GM11168 (cell line): ENCODE measurements around the gene SSUH2.
"Not testable (repeated sequence)": the region's sequence is repeated elsewhere in the genome, so short reads cannot be mapped to it uniquely, and the experiment has no call there.

Experiments used
- in situ Hi-C: fragments of 300-500 bp; cut with MboI; formaldehyde crosslinking; loops from one replicate; pipeline ENCODE4 v1.12.0; 2022; ENCODE audit warnings: low sequenced_read_pairs; ENCODE audit not compliant: unreplicated experiment

SSUH2 gene, protein sequence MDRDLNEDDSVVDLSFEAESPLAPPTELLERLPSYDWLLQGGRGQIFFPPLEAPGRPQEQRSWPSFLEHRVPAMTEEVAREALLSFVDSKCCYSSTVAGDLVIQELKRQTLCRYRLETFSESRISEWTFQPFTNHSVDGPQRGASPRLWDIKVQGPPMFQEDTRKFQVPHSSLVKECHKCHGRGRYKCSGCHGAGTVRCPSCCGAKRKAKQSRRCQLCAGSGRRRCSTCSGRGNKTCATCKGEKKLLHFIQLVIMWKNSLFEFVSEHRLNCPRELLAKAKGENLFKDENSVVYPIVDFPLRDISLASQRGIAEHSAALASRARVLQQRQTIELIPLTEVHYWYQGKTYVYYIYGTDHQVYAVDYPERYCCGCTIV

DNA sequence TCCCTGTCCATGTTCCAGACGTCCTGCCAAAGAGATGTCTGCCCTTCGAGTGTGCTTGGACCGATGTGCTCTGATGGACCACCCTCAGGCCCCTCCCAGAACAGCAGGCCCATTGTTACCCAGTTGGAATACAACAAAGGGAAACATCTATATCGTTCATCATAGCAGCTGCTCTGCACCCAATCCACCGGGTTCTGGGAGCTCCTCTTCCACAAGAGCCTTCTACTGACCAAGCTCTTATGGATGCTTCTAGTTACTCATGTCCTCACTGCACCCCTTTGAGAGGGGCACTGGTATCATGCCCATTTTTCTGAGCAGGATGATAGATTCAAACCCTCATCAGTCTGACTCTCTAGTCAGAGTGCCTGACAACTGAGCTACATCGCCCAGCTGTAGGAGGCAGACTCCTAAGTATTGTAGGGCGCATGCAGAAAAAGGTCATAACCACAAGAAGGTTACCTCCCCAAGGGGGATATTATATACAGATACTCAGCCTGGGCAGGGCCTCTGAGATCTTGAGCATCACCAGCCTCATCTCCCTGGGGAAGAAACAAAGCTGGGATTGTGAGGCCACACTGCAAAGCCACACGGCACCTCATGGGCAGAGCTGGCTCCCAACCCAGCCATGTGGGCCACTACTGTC is at the start of gene SSUH2:
TSS of gene SSUH2 (minus strand) at position 51 of the 643 bp plus-strand sequence. CDS start at position 11, 40 bp downstream.
- in situ Hi-C loops: no loop called here

DNA sequence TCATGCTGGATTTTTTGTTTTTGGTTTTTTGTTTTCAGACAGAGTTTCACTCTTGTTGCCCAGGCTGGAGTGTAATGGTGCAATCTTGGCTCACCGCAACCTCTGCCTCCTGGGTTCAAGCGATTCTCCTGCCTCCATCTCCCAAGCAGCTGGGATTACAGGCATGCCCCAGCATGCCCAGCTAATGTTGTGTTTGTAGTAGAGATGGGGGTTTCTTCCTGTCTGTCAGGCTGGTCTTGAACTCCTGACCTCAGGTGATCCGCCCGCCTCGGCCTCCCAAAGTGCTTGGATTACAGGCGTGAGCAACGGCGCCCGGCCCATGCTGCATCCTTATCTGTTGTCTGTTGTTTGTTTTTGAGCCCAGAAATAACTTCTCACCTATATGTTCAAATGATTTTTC is 46.7 kb upstream of the SSUH2 start:
- in situ Hi-C loops: not testable (repeated sequence)

DNA sequence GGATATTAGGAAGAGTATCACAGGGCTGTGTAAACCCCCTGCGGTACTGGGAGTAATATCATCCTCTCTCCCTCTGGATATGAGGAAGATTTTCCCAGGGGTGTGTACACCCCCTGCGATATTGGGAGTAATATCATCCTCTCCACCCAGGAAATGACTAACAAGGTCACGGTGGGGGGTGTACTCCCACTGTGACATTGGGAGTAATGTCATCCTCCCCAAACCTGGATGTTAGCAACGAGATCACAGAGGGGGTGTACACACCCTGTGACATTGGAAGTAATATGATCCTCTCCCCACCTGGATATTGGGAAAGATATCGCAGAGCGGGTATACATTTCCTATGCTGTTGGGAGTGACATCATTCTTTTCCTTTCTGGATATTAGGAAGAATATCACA is 40.4 kb upstream of the SSUH2 start:
- in situ Hi-C loops: not testable (repeated sequence)

DNA sequence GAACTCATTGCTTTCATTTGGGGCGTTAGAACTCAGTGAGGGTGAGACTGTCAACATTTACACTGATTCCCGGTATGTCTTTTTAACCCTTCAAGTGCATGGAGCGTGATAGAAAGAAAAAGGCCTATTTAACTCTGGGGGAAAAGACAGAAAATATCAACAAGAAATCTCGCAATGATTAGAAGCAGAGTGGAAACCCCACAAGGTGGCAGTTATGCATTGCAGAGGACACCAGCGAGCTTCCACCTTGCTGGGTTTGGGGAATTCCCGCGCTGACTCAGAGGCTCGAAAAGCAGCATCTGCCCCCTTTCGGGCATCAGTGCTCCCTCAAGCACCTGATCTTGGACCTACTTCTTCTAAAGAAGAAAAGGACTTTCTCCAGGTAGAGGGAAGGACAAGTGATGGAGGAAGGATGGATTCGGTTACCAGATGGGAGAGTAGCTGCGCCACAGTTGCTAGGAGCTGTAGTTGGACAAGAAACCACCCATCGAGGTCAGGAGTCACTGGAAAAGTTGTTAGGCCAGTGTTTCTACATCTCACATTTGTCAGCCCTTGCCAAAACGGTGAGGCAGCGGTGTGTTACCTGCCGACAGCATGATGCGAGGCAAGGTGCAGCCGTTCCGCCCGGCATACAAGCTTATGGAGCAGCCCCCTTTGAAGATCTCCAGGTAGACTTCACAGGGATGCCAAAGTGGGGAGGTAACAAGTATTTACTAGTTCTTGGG is 38.4 kb upstream of the SSUH2 start:
- in situ Hi-C loops: not testable (repeated sequence)

DNA sequence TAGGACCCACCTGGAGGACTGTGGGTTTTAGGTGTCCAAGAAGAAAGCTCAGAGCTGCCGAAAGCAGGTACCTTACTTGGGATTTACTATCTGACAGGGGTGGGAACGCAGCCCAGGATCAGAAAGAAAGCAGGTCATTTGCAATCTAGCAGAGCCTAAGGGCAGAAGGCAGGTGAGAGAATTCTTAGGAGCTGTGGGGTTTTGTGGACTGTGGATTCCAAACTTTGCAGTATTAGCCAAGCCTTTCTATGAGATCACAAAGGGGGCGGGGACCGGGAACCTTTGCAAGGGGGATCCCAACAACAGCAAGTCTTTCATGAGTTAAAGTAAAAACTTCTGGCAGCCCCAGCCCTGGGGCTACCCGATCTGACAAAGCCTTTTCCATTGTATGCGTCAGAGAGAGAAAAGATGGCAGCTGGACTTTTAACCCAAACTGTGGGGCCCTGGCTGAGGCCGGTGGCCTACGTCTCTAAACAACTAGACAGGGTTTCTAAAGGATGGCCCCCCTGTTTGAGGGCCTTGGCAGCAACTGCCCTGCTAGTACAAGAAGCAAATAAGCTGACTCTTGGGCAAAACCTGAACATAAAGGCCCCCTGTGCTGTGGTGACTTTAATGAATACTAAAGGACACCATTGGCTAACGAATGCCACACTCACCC is 37.4 kb upstream of the SSUH2 start:
- in situ Hi-C loops: not testable (repeated sequence)

DNA sequence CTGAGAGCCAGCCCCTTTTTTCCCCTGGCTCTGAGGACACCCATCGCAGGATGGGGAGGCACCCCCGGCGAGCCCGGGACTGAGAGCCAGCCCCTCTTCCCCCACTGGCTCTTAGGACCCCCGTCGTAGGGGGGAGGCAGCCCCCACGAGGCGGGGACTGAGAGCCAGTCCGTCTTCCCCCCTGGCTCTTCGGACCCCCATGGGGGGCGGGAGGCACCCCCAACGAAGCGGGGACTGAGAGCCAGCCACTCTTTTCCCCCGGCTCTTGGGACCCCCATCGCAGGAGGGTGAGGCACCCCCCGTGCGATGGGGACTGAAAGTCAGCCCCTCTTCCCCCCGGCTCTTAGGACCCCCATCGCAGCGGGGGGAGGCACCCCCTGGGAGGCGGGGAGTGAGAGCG is 36.8 kb upstream of the SSUH2 start:
- in situ Hi-C loops: no loop called here

DNA sequence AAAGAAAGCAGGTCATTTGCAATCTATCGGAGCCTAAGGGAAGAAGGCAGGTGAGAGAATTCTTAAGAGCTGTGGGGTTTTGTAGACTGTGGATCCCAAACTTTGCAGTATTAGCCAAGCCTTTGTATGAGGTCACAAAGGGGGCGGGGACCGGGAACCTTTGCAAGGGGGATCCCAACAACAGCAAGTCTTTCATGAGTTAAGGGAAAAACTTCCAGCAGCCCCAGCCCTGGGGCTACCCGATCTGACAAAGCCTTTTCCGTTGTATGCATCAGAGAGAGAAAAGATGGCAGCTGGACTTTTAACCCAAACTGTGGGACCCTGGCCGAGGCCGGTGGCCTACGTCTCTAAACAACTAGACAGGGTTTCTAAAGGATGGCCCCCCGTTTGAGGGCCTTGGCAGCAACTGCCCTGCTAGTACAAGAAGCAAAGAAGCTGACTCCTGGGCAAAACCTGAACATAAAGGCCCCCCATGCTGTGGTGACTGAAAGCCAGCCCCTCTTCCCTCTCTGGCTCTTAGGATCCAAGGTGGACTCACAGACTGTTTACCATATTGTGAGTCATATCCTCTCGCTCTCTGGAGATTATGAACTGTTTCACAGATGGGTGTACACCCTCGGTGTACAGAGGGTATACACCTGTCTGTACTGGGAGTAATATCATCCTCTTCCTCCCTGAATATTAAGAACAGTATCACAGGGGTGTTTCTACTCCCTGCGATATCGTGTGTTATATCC is 35.4 kb upstream of the SSUH2 start:
- in situ Hi-C loops: not testable (repeated sequence)

DNA sequence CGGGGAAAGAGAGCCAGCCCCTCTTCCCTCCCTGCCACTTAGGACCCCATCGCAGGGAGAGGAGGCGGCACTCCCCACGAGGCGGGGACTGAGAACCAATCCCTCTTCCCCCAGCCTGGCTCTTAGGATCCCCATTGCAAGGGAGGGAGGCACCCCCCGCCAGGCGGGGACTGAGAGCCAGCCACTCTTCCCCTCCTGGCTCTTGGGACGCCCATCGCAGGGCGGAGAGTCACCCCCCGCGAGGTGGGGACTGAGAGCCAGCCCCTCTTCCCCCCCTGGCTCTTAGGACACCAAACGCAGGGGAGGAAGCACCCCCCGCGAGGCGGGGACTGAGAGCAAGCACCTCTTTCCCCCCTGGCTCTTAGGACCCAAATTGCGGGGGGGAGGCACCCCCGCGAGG is 34.2 kb upstream of the SSUH2 start:
- in situ Hi-C loops: no loop called here

DNA sequence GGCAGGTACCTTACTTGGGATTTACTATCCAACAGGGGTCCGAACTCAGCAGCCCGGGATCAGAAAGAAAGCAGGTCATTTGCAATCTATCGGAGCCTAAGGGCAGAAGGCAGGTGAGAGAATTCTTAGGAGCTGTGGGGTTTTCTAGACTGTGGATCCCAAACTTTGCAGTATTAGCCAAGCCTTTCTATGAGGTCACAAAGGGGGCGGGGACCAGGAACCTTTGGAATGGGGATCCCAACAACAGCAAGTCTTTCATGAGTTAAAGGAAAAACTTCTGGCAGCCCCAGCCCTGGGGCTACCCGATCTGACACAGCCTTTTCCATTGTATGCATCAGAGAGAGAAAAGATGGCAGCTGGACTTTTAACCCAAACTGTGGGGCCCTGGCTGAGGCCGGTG is 32.7 kb upstream of the SSUH2 start:
- in situ Hi-C loops: not testable (repeated sequence)

DNA sequence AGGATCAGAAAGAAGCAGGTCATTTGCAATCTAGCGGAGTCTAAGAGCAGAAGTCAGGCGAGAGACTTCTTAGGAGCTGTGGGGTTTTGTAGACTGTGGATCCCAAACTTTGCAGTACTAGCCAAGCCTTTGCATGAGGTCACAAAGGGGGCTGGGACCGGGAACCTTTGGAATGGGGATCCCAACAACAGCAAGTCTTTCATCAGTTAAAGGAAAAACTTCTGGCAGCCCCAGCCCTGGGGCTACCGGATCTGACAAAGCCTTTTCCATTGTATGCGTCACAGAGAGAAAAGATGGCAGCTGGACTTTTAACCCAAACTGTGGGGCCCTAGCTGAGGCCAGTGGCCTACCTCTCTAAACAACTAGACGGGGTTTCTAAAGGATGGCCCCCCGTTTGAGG is 31.0 kb upstream of the SSUH2 start:
- in situ Hi-C loops: not testable (repeated sequence)

DNA sequence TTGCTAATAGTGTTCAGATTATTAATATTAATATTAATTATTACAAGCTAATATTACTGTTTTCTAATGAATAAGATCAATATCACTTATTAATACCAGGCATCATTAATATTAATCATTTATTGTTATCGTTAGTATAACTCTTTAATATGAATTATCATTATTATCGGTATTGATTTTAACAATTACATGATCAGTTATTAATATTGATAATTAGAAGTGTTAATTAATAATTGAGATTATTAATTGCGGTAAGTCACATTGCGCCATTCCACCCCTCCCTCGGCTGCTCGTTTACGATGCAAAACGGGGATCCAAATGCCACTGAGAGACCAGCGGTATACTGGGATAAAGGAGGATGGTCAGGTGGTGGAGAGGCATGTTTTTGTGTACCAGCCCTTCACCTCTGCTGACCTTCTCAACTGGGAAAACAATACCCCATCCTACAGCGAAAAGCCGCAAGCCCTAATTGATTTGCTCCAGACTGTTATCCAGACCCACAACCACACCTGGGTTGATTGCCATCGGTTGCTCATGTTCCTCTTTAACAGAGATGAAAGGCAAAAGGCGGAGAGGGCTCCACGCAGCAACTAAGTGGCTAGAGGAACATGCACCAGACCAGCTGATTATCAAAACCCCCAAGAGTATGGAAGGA is 28.6 kb upstream of the SSUH2 start:
- in situ Hi-C loops: no loop called here

DNA sequence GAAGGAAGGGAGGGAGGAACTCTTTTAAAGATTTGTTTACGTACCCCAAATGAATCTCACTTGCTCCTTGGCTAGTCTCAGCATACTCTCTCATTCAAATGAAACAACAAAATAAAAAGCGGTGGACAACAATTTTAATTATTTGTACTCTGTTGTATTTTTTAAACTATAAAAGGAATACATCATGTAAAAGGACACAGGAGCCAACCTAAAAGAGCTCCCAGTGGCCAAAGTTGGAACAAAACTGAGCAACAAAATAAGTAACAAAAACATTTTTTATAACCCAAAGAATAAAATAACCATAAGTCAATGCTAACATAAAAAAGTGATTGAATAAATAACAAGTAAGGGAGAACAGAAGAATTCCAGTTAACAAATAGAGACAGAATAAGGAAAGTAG is 24.4 kb upstream of the SSUH2 start:
- in situ Hi-C loops: no loop called here

DNA sequence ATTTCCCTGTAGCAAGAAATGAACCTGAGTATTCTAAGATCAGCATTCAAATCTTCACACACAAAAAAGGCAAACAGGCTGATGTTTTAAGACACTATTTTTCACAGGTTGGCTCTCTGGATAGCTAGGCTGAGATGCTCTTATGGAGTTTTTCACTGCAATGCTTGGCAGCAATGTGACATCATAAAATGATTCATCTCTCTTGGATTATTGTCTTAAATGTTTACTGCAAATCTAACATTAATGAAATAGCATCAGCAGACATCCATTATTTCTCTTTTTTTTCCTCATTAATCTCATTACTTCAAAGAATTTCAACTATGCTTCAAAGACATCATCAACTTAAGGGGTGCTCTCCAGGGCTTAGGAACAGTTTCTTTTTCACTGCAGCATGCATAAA is 23.6 kb upstream of the SSUH2 start:
- in situ Hi-C loops: no loop called here

DNA sequence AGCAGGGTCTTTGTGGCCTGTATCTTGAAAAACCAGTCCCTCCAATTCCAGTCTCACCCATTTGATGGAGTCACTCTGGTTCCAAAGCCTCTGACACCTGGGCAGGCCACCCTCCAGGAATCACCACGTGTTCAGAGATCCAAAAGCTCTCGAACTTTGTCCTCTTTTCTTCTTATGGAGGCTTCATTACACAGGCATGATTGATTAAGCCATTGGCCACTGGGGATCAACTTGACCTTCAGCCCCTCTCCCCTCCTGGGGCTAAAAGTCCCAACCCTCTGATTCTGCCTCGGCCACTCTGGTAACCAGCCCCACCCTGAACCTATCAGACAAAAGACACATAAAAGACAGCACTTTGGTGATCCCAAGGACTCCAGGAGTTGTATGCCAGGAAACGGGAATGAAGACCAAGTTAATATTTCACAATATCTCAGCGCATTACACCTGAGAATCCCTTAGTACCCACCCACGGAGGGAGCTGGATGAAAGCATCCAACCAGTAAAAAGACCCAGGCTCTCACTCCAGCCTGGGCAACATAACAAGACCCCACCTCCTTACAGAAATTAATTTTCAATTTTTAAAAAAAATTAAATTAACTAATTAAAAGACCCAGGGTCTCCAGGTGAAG is 23.0 kb upstream of the SSUH2 start:
- in situ Hi-C loops: no loop called here

DNA sequence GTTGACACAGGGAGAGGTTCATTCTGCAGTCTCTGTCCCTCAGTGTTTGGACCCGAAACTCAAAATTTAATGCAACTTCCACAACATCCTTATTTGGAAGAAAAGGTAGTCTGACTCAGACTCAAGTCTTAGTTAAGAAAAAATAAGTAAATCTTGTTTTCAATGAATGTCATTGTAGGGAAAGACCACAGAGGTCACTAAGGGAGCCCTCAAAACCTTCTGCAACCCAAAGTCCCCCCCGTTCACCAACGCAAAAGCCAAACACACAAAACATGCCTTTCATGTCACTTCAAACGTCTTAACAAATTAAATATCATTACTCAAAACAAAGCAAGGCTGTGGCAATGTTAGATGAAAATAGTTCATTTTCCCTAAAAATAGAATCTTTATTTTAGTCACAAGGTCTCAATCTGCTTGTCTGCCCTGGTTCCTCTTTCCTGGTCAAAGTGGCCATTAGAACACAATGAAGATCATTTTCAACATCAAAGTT is 20.9 kb upstream of the SSUH2 start:
- in situ Hi-C loops: no loop called here

DNA sequence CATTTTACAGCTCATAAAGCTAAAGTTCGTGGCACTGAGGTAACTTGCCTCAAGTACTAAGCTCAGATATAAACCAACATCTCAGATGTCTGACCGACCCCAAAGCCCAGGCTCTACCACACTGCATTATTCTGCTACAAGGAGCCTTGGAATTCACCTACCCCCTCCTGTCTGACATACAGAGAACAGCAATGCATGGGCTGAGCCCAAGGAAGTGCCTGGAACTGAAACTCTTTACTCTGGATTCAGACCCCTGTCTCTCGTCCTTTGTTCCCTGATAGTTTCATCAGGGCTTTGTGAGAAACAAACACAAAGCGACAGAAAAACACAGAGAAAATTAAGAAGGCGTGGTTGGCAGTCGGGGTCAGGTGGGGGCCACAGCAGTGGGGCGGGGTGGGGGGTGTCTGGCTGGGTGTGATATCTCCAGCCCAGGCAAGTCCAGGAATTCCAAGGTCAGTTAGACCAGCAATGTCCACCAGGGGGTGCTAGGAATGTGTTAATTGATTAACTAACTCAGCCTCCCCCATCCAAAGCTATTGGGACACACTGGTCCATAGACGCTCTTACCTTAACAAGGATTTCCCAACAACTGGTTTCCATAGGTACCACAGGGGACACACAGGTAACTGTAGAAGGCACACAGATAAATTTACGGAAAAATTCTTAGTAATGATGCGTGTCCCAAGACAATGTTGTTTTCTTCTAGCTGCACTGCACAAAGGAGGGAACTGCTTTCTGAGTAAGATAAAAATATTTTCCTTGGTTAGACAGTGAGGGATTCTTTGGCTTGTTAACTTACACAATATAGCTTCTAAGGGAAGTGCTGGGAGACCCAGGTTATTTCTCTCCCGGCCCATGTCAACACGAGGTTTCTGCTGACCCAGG is 18.8 kb upstream of the SSUH2 start:
- in situ Hi-C loops: no loop called here

DNA sequence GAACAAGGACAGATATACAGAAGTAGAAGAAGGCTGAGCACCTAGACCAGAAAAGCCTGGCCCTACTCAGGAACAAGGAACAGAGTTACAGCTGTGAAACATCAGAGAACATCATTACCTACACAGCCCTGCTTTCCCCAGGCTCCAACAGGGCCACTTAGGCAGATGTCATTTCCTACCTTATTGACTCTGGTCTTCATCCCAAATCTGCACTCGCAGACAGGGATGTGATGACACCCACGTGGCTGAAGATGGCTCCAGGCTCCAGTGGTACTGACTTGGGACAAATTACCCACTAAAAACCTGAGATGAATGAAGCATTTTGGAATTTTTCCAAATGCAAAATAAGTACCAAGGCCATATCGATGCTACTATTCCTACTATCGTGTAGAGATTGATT is 18.0 kb upstream of the SSUH2 start:
- in situ Hi-C loops: no loop called here
